Choroid plexus epithelial cell (primary cell): ENCODE data around the gene DCST2.
A peak's percentile ranks its signal among the peaks of the same experiment; 100 is the strongest.

Source experiments
- DNase-seq: peaks from one replicate; pipeline ENCODE4 v3.0.0-alpha.2; 2010; ENCODE audit warnings: low read depth
- H3K4me3 ChIP-seq: 2 replicates; pipeline ENCODE4 v1.5.1; 2011; ENCODE audit warnings: low read depth, mild to moderate bottlenecking, control low read depth, low read length, moderate library complexity
- TF ChIP-seq, protein P1 (sequence below): conservative IDR thresholded peaks from 2 replicates; pipeline ENCODE4 v1.5.1; 2011; ENCODE audit warnings: low read depth, mild to moderate bottlenecking, control low read depth, inconsistent platforms, low read length, moderate library complexity

Gene DCST2

DNA sequence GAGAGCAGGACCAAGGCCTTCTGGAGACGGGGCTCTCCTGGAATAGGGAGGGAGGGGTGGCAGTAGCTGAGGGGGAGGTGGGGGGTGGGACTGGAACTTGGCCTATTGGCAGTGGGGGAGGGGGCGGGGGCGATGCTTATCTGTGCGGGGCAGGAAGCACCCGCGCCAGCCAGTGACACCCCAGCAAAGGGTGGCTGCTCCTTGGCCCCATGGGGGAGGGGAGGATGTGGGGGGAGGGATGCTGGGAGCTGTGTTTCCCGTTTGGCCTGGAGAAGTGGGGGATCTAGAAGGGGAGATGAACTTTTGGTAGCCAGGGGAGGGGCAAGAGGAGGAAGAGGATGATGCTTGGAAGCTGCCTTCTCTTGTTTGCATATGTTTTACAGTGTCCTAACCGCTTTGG, 19.9 kb downstream of the DCST2 start:
- TF ChIP-seq, protein P1, sequence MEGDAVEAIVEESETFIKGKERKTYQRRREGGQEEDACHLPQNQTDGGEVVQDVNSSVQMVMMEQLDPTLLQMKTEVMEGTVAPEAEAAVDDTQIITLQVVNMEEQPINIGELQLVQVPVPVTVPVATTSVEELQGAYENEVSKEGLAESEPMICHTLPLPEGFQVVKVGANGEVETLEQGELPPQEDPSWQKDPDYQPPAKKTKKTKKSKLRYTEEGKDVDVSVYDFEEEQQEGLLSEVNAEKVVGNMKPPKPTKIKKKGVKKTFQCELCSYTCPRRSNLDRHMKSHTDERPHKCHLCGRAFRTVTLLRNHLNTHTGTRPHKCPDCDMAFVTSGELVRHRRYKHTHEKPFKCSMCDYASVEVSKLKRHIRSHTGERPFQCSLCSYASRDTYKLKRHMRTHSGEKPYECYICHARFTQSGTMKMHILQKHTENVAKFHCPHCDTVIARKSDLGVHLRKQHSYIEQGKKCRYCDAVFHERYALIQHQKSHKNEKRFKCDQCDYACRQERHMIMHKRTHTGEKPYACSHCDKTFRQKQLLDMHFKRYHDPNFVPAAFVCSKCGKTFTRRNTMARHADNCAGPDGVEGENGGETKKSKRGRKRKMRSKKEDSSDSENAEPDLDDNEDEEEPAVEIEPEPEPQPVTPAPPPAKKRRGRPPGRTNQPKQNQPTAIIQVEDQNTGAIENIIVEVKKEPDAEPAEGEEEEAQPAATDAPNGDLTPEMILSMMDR: no peak
- no peak overlapping the region for H3K4me3 ChIP-seq
- DNase-seq: no peak

DNA sequence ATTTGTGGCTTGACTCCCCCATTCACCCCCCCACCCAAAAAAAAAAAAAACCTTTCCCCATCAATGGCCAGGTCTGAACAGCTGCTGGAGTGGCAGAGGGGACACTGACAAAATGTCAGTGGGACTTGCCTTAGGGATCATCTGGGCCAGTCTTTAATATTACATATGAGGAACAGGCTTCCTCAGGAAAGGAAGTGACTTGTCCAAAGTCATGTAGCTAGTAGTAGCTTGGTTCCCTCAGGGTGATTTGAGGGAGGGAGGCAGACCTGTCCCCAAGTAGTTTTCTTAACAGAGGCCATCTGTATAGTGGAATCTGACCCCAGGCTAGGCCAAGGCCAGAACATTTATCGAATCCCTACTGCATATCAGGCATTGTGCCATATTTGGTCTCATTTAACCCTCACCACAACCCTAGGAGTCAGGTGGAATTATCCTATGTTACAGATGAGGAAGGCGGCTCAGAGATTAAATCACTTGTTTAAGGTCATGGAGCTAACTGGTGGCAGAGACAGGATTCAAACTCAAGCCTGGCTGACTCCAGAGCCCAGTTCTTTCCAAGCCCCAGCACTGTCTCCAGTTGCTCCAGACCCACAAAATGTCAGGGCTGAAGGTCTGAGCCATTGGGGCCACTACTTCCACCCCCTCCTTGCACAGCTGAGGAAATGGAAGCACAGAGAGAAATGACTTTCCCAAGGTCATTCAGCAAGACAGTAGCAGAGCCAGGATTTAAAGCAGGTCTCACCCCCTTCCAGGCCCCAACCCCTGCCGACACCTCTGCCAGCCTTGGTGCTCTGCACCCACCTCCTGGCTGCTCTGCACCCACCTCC, 20.6 kb downstream of the DCST2 start:
- H3K4me3 ChIP-seq: no peak overlapping the region
- no peak for DNase-seq
- TF ChIP-seq, protein P1: no peak

DNA sequence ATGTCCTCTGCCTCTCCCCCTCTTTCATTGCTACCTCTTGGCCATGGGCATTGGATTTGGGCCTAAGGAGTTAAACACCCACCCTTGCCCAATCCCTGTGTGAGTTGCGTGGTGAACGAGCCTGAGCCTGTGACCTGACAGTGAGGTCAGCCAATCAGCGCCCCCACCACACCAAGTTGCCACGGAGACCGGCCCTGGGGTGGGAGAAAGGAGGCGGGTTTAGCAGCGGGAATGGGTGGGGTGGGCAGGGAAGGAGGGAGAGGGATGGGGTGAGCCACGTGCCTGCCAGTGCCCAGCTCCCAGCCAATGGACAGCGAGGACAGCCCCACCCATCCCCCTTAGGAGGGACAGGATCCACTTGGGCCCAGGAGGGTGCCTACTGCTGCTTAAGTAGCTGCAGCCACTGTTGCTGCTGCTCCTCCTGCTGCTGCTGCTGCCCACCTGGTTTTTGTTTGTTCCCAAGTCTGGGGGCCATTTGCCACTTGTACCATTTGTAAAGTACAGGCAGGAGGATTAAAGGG, 21.5 kb downstream of the DCST2 start:
- peak; percentile 53 for DNase-seq
- TF ChIP-seq, protein P1: no peak
- no peak overlapping the region for H3K4me3 ChIP-seq

DNA sequence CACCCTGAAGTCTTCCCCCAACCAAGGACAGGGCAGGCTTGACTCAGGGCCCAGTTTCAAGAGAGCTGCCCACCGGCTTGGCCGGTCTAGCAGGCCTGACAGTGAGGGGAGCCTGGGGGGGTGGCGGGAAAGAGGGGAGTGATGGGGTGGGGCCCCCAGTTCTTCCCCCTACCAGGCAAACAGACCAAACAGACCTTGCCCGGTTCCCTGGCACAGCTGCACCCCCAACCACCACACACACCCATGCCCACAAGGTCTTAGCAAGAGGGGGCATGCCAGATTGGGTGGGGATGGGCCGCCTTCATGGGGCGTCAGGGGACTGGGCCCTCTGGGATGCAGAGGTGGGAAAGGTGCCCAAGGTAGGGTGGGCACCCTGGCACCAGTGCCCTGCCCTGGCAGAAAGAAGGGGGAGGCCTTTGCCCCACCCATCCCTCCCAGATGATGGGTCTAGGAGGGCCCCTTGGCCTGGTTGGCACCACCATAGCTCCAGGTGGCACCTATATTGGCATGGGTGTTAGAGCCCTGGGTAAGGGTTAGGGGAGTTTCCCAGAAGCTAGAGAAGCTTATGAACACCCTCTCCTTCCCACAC, 22.1 kb downstream of the DCST2 start:
- no peak overlapping the region for H3K4me3 ChIP-seq

DNA sequence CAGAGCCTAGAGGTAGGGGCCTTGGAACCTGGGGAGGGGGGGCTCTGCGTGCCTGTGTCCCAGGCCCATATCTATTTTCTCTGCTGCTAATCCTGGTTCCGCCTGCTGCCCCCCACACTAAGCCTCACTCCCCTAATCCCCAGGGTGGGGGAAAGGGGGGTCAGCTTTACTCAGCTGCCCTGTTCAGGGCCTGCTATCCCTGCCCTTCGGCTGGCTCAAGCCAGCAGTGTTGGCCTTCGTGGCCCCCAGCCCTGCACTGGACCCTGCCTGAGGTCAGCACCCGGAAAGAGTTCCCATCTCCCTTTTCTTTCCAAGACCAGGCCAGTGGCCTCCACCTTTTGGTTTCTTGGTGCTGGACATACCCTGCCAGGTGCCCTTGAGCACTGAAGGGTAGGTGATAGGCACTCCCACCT, 22.6 kb downstream of the DCST2 start:
- no peak for DNase-seq
- H3K4me3 ChIP-seq: no peak overlapping the region

More for the DNA sequence above, 22.1 kb downstream of the DCST2 start:
- DNase-seq: no peak
- TF ChIP-seq, protein P1: no peak

DNA sequence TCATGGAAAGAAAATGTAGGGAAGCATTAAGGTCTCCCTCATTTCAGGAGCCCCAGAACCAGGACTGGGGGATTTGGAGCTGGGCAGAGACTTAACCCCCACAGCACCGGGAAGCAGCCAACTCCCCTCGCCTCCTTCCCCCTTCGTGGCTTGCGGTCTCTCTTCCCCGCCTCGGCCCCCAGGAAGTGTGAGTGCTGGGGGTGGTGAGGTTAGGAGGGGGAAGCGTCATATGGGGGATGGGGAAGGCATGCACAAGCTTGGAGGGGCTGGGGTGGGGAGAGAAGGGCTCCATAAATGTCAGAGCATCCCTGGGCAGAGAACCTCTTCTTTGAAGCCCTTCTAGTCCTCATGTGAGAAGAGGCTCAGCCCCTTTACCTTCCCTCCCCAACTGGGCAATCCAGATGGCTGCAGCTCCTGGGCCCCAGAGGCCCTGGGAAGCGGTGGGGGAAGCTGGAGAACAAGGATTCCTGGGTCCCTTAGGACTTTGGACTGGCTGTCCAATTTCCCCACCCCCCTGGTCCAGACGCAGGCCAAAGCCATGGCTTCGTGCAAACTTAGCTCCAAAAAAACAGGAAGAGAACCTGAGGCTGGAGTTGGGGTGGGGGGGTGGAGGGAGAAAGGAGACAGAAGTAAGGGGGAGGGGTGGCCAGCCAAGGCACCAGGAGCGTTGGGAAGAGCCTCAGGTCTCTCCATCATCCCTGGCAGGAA, 23.2 kb downstream of the DCST2 start:
- no peak for DNase-seq
- TF ChIP-seq, protein P1: no peak
- H3K4me3 ChIP-seq: no peak overlapping the region

More for the DNA sequence above, 22.6 kb downstream of the DCST2 start:
- TF ChIP-seq, protein P1: no peak
